Epithelial cell of proximal tubule (primary cell): ENCODE measurements around the gene HIRA. TPM values are rescaled to one million over a fixed set of nuclear protein-coding genes. Genes with fewer than 3 reads are reported as not detected.

ENCODE experiments used
- DNase-seq: peaks from one replicate; pipeline ENCODE4 v3.0.0-alpha.2; 2011; ENCODE audit warnings: low read depth
- H3K4me3 ChIP-seq: 2 replicates; pipeline ENCODE4 v1.5.1; 2011; ENCODE audit warnings: low read depth, mild to moderate bottlenecking, low read length
- CTCF ChIP-seq: conservative IDR thresholded peaks from 2 replicates; pipeline ENCODE4 v1.5.1; 2012; ENCODE audit warnings: low read depth, mild to moderate bottlenecking, low read length
- total RNA-seq: library from RNA; depleted of rRNA; stranded (reverse); fragments of >200 nt; gene quantifications from 2 replicates; pipeline ENCODE4 v1.2.3, GENCODE V29; 2015

HIRA gene
- total RNA-seq, 1 donor from 2014 or later = 13.3 TPM

GRCh38 chr22:19455033-19455432 lies 23.5 kb upstream of the HIRA start:
- no peak for DNase-seq
- TF ChIP-seq CTCF = no peak
- H3K4me3 ChIP-seq = no peak overlapping the region

- TF ChIP-seq CTCF = no peak
- H3K4me3 ChIP-seq = no peak overlapping the region
- no peak for DNase-seq
These were observed 22.6 kb upstream of the HIRA start for GRCh38 chr22:19454156-19454555.

- no peak overlapping the region for H3K4me3 ChIP-seq
- DNase-seq = no peak
- no peak for TF ChIP-seq CTCF
These were observed 22.2 kb upstream of the HIRA start for GRCh38 chr22:19453718-19454117.

GRCh38 chr22:19451570-19451969 lies 20.0 kb upstream of the HIRA start:
- DNase-seq = no peak
- no peak for TF ChIP-seq CTCF
- H3K4me3 ChIP-seq = no peak overlapping the region

GRCh38 chr22:19450363-19451175 lies 19.0 kb upstream of the HIRA start:
- H3K4me3 ChIP-seq = no peak overlapping the region
- TF ChIP-seq CTCF = no peak
- no peak for DNase-seq

GRCh38 chr22:19449422-19449767 lies 17.9 kb upstream of the HIRA start:
- no peak for TF ChIP-seq CTCF
- DNase-seq = no peak
- no peak overlapping the region for H3K4me3 ChIP-seq
